HG02610 (cell line): ENCODE results near the gene ING4.

ENCODE experiments used
- ATAC-seq: cut with Tn5 transposase; IDR thresholded peaks from one replicate; pipeline ENCODE4 v1.9.1; 2021; ENCODE audit warnings: mild to moderate bottlenecking, moderate library complexity; ENCODE audit not compliant: unreplicated experiment

The ING4 gene

GRCh38 chr12:6638305-6638704 lies 24.6 kb downstream of the ING4 start:
- no peak for ATAC-seq

- ATAC-seq = no peak
These were observed 26.9 kb downstream of the ING4 start, which contains the start of gene LPAR5 for GRCh38 chr12:6635856-6636531. Gene LPAR5 (minus strand): TSS chr12:6635959. CDS start chr12:6621248, 14,711 bp downstream.

GRCh38 chr12:6635375-6635855 lies 27.5 kb downstream of the ING4 start:
- ATAC-seq = no peak

- peak; percentile 66 for ATAC-seq
These were observed 30.6 kb downstream of the ING4 start for GRCh38 chr12:6632026-6632983.

GRCh38 chr12:6631549-6631961 lies 31.4 kb downstream of the ING4 start:
- no peak for ATAC-seq

GRCh38 chr12:6630736-6631135 lies 32.2 kb downstream of the ING4 start:
- no peak for ATAC-seq

- no peak for ATAC-seq
These were observed 35.3 kb downstream of the ING4 start for GRCh38 chr12:6627616-6628015.

GRCh38 chr12:6626654-6627283 lies 36.1 kb downstream of the ING4 start:
- no peak for ATAC-seq

- no peak for ATAC-seq
These were observed 42.0 kb downstream of the ING4 start for GRCh38 chr12:6620885-6621274.

- ATAC-seq = no peak
These were observed 42.6 kb downstream of the ING4 start for GRCh38 chr12:6620137-6620884.

- no peak for ATAC-seq
These were observed 44.3 kb downstream of the ING4 start for GRCh38 chr12:6618483-6619225.

GRCh38 chr12:6615802-6616201 lies 47.1 kb downstream of the ING4 start:
- no peak for ATAC-seq

- no peak for ATAC-seq
These were observed 48.3 kb downstream of the ING4 start for GRCh38 chr12:6614513-6615172.

- ATAC-seq = no peak
These were observed 49.0 kb downstream of the ING4 start for GRCh38 chr12:6613776-6614512.

GRCh38 chr12:6613015-6613775 lies 49.7 kb downstream of the ING4 start:
- no peak for ATAC-seq

- ATAC-seq = no peak
These were observed 50.3 kb downstream of the ING4 start for GRCh38 chr12:6612652-6613014.

- no peak for ATAC-seq
These were observed 50.7 kb downstream of the ING4 start for GRCh38 chr12:6612247-6612646.
